Colonic mucosa (tissue), 4 donors: ENCODE measurements around the gene TMEM131. TPM values are rescaled to one million over a fixed set of nuclear protein-coding genes. Genes with fewer than 3 reads are reported as not detected.

Source experiments
- DNase-seq: peaks from one replicate; pipeline ENCODE4 v3.0.0-alpha.2; 2020
- H3K27ac ChIP-seq: fragments of 200-600 bp; one replicate; pipeline ENCODE4 v1.8.0; 2021
- H3K27me3 ChIP-seq: fragments of 200-600 bp; one replicate; pipeline ENCODE4 v1.8.0; 2021
- H3K36me3 ChIP-seq: fragments of 200-600 bp; one replicate; pipeline ENCODE4 v1.8.0; 2021
- H3K4me1 ChIP-seq: fragments of 200-600 bp; one replicate; pipeline ENCODE4 v1.8.0; 2021; ENCODE audit warnings: mild to moderate bottlenecking
- H3K4me3 ChIP-seq: fragments of 200-600 bp; one replicate; pipeline ENCODE4 v1.8.0; 2021
- H3K9ac ChIP-seq, 2 donors: one replicate each; pipeline ENCODE4 v1.7.0; 2013; ENCODE audit warnings: control low read depth in 2 of 2, low read depth in 2 of 2, low read length in 2 of 2
- H3K9me3 ChIP-seq: fragments of 200-600 bp; one replicate; pipeline ENCODE4 v1.8.0; 2021
- intact Hi-C: fragments of 100-400 bp; cut with DNase I; formaldehyde crosslinking; loops from one replicate; pipeline ENCODE4 v1.14.1; 2022
- total RNA-seq, 2 donors: library from RNA; stranded (reverse); fragmentation: NEBNext Ultra II Directional in 1 of 2; extraction: Animal tissue kit (Norgen Biotek cat#: 25700) in 1 of 2; gene quantifications; one replicate each; pipeline ENCODE4 v1.2.1, GENCODE V29; 2021
- TF ChIP-seq, protein P1 (sequence below): fragments of 200-600 bp; IDR thresholded peaks from one replicate; pipeline ENCODE4 v1.8.0; 2022; ENCODE audit warnings: antibody characterized with exemption, mild to moderate bottlenecking
- donor health status: healthy.
- donor health status: DM: no; HTN: no; CAD: no.
- donor health status: DM: no; HTN: no; CAD: no.

The TMEM131 gene
- total RNA-seq, 2 donors from 2014 or later, result 52.4 to 60.8 TPM

DNA sequence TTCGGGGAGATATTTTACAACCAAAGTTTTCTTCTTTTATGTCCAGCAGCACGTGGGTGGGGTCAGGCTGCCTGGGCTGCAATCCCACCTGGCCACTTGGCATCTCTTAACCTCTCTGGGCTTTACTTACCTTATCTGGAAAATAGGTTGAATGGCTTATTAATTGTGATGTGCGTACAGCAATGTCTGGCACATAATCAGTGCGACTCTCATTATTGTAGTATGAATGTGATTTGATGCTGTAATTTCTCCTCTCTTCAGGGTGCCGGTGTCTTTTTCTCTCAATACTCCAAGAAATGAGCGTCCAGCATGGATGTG, 284.4 kb downstream of the TMEM131 start:
- no peak for DNase-seq
- Histone ChIP-seq H3K27me3 (no peaks in the 10 kb centered on the region), H3K4me3 (no peak overlapping the region), H3K9me3 (no peaks in the 10 kb centered on the region), H3K27ac (no peak overlapping the region), H3K9ac (no peak overlapping the region), H3K4me1 (no peaks in the 10 kb centered on the region), H3K36me3 (no peaks in the 10 kb centered on the region)
- intact Hi-C loops, result no loop called here
- TF ChIP-seq, protein P1, sequence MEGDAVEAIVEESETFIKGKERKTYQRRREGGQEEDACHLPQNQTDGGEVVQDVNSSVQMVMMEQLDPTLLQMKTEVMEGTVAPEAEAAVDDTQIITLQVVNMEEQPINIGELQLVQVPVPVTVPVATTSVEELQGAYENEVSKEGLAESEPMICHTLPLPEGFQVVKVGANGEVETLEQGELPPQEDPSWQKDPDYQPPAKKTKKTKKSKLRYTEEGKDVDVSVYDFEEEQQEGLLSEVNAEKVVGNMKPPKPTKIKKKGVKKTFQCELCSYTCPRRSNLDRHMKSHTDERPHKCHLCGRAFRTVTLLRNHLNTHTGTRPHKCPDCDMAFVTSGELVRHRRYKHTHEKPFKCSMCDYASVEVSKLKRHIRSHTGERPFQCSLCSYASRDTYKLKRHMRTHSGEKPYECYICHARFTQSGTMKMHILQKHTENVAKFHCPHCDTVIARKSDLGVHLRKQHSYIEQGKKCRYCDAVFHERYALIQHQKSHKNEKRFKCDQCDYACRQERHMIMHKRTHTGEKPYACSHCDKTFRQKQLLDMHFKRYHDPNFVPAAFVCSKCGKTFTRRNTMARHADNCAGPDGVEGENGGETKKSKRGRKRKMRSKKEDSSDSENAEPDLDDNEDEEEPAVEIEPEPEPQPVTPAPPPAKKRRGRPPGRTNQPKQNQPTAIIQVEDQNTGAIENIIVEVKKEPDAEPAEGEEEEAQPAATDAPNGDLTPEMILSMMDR, result no peak

DNA sequence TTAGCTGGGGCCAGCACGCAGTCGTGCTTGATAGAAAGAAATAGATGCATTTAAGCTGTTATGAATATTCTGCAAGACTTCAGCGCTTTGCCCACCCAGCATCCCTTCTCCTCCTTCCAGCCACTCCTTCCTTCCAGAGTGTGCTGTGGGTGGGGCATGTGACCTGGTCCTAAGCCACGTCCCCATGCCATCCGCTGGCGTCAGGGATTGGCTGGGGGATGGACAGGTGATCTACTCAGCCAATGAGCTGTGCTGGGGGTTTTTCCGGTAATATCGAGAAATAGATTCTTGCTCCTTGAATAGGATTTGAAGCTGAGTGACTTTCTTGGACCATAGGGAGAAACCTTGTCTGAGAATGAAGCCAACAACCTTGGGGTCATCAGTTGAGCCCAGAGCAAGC, 287.1 kb downstream of the TMEM131 start:
- Histone ChIP-seq H3K9me3 (no peaks in the 10 kb centered on the region), H3K9ac (no peak overlapping the region), H3K27me3 (no peaks in the 10 kb centered on the region), H3K36me3 (no peaks in the 10 kb centered on the region), H3K4me3 (no peak overlapping the region), H3K27ac (no peak overlapping the region), H3K4me1 (no peaks in the 10 kb centered on the region)
- no peak for DNase-seq
- intact Hi-C loops, result no loop called here
- TF ChIP-seq, protein P1, result no peak

DNA sequence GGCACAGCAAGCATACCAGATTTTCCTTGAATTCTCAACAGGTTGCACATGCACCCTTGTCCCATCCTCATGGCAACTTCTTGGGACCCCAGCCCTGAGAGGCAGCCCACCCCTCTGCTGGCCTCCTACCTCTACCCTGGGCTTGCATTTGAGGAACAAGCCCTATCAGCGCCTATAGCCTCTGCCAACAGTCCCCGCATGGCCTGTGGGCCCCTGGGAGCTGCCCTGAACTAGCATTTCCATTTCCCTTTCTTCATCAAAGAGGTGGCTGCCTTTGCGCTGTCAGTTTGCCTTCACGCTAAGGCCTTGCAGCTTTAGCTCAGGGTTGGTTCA, 287.7 kb downstream of the TMEM131 start:
- DNase-seq, result no peak
- intact Hi-C loops, result no loop called here
- TF ChIP-seq, protein P1, result no peak
- Histone ChIP-seq H3K9ac (no peak overlapping the region), H3K27me3 (no peaks in the 10 kb centered on the region), H3K27ac (no peak overlapping the region), H3K4me1 (no peaks in the 10 kb centered on the region), H3K9me3 (no peaks in the 10 kb centered on the region), H3K36me3 (no peaks in the 10 kb centered on the region), H3K4me3 (no peak overlapping the region)

DNA sequence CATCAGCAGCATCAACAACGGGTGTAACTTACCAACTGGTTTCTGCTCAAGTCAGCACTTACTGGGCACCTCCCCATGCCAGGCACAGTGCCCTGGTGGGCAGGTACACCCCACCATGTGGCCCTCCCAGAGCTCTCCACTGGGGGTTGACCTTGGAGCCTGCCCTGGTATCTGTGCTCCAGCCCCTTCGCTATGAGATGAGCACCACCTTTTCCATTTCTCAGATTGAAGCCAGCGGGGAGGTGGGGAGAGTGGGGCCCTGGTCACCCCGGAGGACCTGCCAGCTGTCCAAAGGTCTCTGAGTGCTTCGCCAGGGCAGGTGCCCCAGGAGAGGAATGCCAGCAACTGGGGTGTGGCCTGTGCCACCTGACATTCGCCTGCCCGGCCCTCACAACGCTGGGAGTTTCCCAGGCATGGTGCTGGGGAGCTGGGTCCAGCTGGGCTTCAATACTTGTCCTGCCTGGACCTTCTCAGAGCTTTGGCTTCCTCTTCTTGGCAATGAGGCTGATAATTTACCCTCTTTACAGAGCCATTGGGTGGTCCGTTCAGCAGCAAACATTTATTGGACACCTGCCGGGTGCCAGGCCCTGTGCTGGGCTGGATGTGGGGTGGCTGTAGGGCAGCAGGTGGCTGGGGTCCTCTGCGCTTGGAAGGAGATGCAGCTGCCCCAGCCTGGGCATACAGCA, 288.2 kb downstream of the TMEM131 start:
- intact Hi-C loops, result no loop called here
- H3K4me1 ChIP-seq, result no peaks in the 10 kb centered on the region
- no peaks in the 10 kb centered on the region for H3K9me3 ChIP-seq
- H3K4me3 ChIP-seq, result no peak overlapping the region
- H3K27ac ChIP-seq, result no peak overlapping the region
- H3K9ac ChIP-seq, result no peak overlapping the region
- TF ChIP-seq, protein P1, result no peak
- no peaks in the 10 kb centered on the region for H3K27me3 ChIP-seq
- no peaks in the 10 kb centered on the region for H3K36me3 ChIP-seq
- DNase-seq, result peak; percentile 54

DNA sequence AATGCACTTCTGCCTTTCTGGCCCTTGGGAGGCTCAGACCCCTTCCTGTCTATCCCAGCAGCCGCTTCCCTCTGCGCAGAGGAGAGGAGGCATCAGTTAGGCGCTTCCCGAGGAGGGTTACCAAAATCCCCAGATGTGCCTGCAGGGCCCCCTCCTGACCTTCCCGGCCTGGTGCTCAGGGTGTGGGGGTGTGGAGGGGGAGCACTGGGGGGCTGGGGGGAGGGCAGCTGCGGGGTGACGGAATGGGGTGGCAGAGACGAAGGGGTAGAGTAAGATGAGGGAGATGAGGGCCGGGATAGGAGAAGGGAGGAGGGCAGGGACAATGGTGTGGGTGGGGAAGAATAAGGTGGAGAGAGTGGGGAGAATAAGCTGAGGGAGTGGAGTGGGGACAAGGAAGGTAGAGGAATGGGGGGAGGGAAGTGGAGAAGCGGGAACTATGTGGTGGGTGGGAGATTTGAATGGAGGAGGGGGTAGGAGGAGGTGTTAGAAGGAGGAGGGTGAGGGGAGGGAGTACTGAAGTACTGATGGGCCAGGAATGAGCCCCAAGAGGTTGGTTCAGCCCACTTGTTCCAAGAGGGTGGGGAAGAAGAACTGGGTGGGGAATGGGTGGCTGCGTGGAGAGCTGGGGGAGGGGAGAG, 288.9 kb downstream of the TMEM131 start:
- DNase-seq, result no peak
- H3K4me1 ChIP-seq, result no peaks in the 10 kb centered on the region
- H3K27ac ChIP-seq, result no peak overlapping the region
- H3K4me3 ChIP-seq, result no peak overlapping the region
- H3K27me3 ChIP-seq, result no peaks in the 10 kb centered on the region
- no peak overlapping the region for H3K9ac ChIP-seq
- no peaks in the 10 kb centered on the region for H3K9me3 ChIP-seq
- TF ChIP-seq, protein P1, result no peak
- H3K36me3 ChIP-seq, result no peaks in the 10 kb centered on the region
- intact Hi-C loops, result no loop called here

Other genes with a start within 250 kb of the TMEM131 start
- 1 to 10 TPM; 1.8 to 3.2 TPM for gene VWA3B, start 91.2 kb upstream of the TMEM131 start, total RNA-seq